SU-DHL-6 (cell line): ENCODE measurements around the gene SYT7.

Experiments used
- EZH2phosphoT487 ChIP-seq: fragments of 200-600 bp; sonication (generic), shearing (Covaris generic); conservative IDR thresholded peaks from 2 replicates; pipeline ENCODE4 v1.6.1; 2018; ENCODE audit warnings: mild to moderate bottlenecking, antibody characterized with exemption, low read length, moderate library complexity, mixed read lengths
- TF ChIP-seq, protein P1 (sequence below): fragments of 200-600 bp; sonication (generic); IDR thresholded peaks from one replicate; pipeline ENCODE4 v1.5.1; 2017; ENCODE audit warnings: antibody characterized with exemption, mild to moderate bottlenecking, low read length, moderate library complexity; ENCODE audit not compliant: insufficient read depth, poor library complexity, severe bottlenecking

DNA sequence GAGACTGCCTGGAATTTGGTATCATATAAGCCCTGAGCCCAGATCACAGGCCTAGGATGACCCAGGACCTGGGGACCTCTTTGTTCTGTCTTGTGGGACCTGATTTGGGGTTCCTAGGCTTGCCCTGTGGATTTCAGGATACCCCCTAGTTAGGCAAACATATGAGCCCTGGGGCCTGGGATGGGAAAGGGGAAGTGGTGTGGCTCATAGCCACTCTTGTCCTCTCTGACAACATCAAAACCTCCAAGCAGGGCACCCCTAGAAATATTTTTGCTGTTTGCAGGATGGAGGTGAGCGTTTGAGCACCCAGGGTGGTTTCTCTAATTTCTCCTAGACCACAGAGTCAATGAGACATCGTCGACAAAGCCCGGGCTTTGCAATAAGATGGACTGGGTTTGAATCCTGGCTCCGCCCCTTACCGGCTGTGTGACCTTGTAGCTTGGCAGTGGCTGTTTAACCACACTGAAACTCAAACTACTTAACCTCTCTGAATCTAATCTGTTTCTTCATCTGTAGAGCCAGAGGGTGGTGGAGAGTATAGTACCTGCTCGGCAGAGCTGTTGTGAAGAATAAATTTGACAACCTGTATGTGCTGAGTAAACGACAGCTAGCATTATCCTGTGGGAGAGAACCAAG, 77.6 kb downstream of the SYT7 start:
- TF ChIP-seq, protein P1, sequence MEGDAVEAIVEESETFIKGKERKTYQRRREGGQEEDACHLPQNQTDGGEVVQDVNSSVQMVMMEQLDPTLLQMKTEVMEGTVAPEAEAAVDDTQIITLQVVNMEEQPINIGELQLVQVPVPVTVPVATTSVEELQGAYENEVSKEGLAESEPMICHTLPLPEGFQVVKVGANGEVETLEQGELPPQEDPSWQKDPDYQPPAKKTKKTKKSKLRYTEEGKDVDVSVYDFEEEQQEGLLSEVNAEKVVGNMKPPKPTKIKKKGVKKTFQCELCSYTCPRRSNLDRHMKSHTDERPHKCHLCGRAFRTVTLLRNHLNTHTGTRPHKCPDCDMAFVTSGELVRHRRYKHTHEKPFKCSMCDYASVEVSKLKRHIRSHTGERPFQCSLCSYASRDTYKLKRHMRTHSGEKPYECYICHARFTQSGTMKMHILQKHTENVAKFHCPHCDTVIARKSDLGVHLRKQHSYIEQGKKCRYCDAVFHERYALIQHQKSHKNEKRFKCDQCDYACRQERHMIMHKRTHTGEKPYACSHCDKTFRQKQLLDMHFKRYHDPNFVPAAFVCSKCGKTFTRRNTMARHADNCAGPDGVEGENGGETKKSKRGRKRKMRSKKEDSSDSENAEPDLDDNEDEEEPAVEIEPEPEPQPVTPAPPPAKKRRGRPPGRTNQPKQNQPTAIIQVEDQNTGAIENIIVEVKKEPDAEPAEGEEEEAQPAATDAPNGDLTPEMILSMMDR = no peak
- no peak for TF ChIP-seq EZH2phosphoT487
